Measurements from ENCODE around the gene ICAM5. TPM values are rescaled to one million over a fixed set of nuclear protein-coding genes. Genes with fewer than 3 reads are reported as not detected.
"Not testable (repeated sequence)": the region's sequence is repeated elsewhere in the genome, so short reads cannot be mapped to it uniquely, and the experiment has no call there.

Gene ICAM5
- total RNA-seq, 1 donor: not detected

GRCh38 chr19:10279737-10280442, 9.9 kb upstream of the ICAM5 start:
- no peaks in the 10 kb centered on the region for H3K27me3 ChIP-seq (ENCODE audit: insufficient read depth, low read length)

DNA sequence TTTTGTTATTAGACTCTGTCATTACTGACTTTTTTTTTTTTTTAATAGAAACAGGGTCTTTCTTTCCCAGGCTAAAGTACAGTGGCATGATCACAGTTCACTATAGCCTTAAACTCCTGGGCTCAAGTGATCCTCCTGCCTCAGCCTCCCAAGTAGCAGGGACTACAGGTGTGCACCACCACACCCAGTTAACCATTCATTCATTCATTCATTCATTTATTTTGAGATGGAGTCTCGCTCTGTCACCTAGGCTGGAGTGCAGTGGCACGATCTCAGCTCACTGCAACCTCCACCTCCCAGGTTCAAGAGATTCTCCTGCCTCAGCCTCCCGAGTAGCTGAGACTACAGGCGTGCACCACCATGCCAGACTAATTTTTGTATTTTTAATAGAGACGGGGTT, 7.7 kb upstream of the ICAM5 start:
- not testable (repeated sequence) for H3K4me1 ChIP-seq (ENCODE audit: insufficient read depth, low read length); H3K4me2 ChIP-seq (ENCODE audit: insufficient read depth, low read length); H3K9me3 ChIP-seq (ENCODE audit: low read depth, low read length); H3K27me3 ChIP-seq (ENCODE audit: insufficient read depth, low read length); DNase-seq (ENCODE audit: insufficient read length, low spot score, missing footprints); H3K4me3 ChIP-seq (ENCODE audit: insufficient read depth, low read length); H4K20me1 ChIP-seq (ENCODE audit: insufficient read depth, low read length); H3K79me2 ChIP-seq (ENCODE audit: insufficient read depth, low read length); H3K36me3 ChIP-seq (ENCODE audit: insufficient read depth, low read length); H2AFZ ChIP-seq (ENCODE audit: low read length); H3K27ac ChIP-seq (ENCODE audit: low read depth, low read length)

More at GRCh38 chr19:10279737-10280442, 9.9 kb upstream of the ICAM5 start:
- no peaks in the 10 kb centered on the region for H3K4me1 ChIP-seq (ENCODE audit: insufficient read depth, low read length)
- no peak overlapping the region for H3K27ac ChIP-seq (ENCODE audit: low read depth, low read length)
- no peak overlapping the region for H2AFZ ChIP-seq (ENCODE audit: low read length)
- peak; percentile 30 for DNase-seq (ENCODE audit: insufficient read length, low spot score, missing footprints)
- H3K79me2 ChIP-seq (ENCODE audit: insufficient read depth, low read length): no peaks in the 10 kb centered on the region
- no peaks in the 10 kb centered on the region for H4K20me1 ChIP-seq (ENCODE audit: insufficient read depth, low read length)
- H3K4me2 ChIP-seq (ENCODE audit: insufficient read depth, low read length): no peak overlapping the region
- H3K4me3 ChIP-seq (ENCODE audit: insufficient read depth, low read length): no peak overlapping the region
- no peak for TF ChIP-seq CTCF (IDR thresholded peaks at IDR 0.05; ENCODE audit: extremely low read depth, low read depth, low read length)
- H3K9me3 ChIP-seq (ENCODE audit: low read depth, low read length): no peaks in the 10 kb centered on the region
- H3K36me3 ChIP-seq (ENCODE audit: insufficient read depth, low read length): no peaks in the 10 kb centered on the region

DNA sequence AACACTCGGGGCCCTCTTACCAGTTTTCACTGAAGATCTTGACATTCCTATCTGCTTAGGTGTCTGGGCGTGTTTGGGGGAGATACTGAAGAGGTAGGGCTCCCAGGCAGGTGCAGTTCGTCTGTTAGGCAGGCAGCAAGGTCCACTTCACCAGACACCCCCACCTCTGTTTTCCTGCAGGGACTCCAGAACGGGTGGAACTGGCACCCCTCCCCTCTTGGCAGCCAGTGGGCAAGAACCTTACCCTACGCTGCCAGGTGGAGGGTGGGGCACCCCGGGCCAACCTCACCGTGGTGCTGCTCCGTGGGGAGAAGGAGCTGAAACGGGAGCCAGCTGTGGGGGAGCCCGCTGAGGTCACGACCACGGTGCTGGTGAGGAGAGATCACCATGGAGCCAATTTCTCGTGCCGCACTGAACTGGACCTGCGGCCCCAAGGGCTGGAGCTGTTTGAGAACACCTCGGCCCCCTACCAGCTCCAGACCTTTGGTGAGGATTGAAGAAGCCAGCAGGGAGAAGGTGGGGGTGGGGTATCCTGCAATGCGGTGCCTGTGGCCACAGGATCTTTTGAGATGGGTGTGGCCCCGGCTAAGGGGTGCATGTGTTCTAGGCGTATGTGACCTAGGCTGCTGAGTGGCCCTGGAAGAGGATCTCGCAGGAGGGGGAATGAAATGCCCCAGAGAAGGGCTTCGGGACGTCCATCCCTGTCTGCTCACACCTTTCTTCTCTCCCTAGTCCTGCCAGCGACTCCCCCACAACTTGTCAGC, 6.3 kb upstream of the ICAM5 start:
- Histone ChIP-seq H3K4me1 (ENCODE audit: insufficient read depth, low read length) (no peaks in the 10 kb centered on the region), H3K4me2 (ENCODE audit: insufficient read depth, low read length) (no peak overlapping the region), H3K79me2 (ENCODE audit: insufficient read depth, low read length) (no peaks in the 10 kb centered on the region), H2AFZ (ENCODE audit: low read length) (no peak overlapping the region), H3K27ac (ENCODE audit: low read depth, low read length) (no peak overlapping the region), H3K9me3 (ENCODE audit: low read depth, low read length) (no peaks in the 10 kb centered on the region), H4K20me1 (ENCODE audit: insufficient read depth, low read length) (no peaks in the 10 kb centered on the region), H3K36me3 (ENCODE audit: insufficient read depth, low read length) (no peaks in the 10 kb centered on the region), H3K27me3 (ENCODE audit: insufficient read depth, low read length) (peaks cover 12% of the 10 kb centered on the region), H3K4me3 (ENCODE audit: insufficient read depth, low read length) (no peak overlapping the region)
- DNase-seq (ENCODE audit: insufficient read length, low spot score, missing footprints): peak; percentile 54
- TF ChIP-seq CTCF (IDR thresholded peaks at IDR 0.05; ENCODE audit: extremely low read depth, low read depth, low read length): no peak

- H4K20me1 ChIP-seq (ENCODE audit: insufficient read depth, low read length): no peaks in the 10 kb centered on the region
- H3K27me3 ChIP-seq (ENCODE audit: insufficient read depth, low read length): peaks cover 20% of the 10 kb centered on the region
- no peaks in the 10 kb centered on the region for H3K36me3 ChIP-seq (ENCODE audit: insufficient read depth, low read length)
- H3K4me3 ChIP-seq (ENCODE audit: insufficient read depth, low read length): no peak overlapping the region
- H3K4me1 ChIP-seq (ENCODE audit: insufficient read depth, low read length): peaks cover 6% of the 10 kb centered on the region
- no peak overlapping the region for H3K27ac ChIP-seq (ENCODE audit: low read depth, low read length)
- no peak for TF ChIP-seq CTCF (IDR thresholded peaks at IDR 0.05; ENCODE audit: extremely low read depth, low read depth, low read length)
- H3K79me2 ChIP-seq (ENCODE audit: insufficient read depth, low read length): no peaks in the 10 kb centered on the region
- H2AFZ ChIP-seq (ENCODE audit: low read length): no peak overlapping the region
- H3K4me2 ChIP-seq (ENCODE audit: insufficient read depth, low read length): no peak overlapping the region
- no peaks in the 10 kb centered on the region for H3K9me3 ChIP-seq (ENCODE audit: low read depth, low read length)
- DNase-seq (ENCODE audit: insufficient read length, low spot score, missing footprints): peak; percentile 66
Measured at GRCh38 chr19:10284065-10284959, 5.4 kb upstream of the ICAM5 start.
